AG20443 (cell line): ENCODE data around the gene NHLRC2.
"Not testable (repeated sequence)": the region's sequence is repeated elsewhere in the genome, so short reads cannot be mapped to it uniquely, and the experiment has no call there.

Experiments
- DNase-seq: peaks from one replicate; pipeline ENCODE4 v3.0.0; 2012; ENCODE audit warnings: low spot score, mixed read lengths

Gene NHLRC2

DNA sequence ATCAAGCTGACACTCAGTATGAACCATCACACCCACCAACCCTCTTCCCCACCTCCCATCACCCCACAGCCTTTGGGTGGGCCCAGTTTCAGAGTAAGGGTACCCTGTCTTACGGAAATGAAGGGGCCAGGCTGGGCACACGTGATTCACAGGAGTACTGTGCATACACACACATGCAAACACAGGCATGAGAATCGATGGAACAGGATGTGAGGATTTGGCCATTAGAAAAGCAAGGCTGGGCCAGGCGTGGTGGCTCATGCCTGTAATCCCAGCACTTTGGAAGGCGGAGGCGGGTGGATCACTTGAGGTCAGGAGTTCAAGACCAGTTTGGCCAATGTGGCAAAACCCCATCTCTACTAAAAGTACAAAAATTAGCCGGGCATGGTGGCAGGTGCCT, 88.7 kb downstream of the NHLRC2 start:
- DNase-seq: not testable (repeated sequence)

DNA sequence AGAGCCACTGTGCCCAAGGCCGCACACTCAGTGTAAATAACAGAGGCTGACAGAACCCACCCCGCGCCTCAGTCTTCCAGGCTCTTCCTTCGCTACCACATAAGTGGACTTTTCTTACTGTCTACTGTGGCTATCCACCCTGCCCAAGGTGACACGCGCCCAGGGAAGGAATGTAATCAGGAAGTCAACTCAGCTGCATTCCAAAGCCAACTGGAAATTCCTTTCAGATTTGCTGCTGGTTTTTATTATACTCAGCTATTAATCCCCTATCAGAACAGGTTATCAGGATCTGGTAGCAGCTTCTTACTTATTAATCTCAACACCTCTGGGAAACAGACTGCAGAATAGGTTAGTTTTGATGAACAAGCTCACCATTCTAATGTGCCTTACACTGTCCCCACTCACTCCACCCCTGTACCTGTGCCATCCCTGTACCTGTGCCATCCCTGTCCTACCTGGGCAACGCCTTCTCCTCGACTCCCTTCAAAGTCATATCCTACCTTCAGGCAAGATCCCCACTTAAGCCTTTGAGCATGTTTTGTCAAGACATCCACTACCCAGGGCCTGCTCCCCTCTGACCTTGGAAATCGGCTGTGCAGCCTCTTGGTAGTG, 90.7 kb downstream of the NHLRC2 start:
- DNase-seq: peak; percentile 55

DNA sequence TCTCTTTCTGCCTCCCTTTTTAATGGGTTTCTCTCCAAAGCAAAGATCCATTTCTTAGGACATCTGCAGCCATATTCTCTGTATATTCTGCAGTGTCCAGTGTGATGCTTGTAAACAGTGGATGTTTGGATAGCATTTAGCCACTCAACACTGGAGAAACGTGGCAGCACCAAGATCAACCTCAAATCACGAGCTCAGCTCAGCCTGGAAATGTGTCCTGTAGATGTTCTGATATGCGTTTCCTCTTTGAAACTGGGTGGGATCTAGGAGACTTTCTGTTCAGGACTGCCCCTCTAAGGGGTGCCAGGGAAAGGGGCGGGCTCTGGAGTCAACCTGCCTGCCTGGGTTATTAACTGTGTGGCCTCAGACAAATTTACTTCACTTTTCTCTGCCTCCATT, 91.2 kb downstream of the NHLRC2 start:
- no peak for DNase-seq

DNA sequence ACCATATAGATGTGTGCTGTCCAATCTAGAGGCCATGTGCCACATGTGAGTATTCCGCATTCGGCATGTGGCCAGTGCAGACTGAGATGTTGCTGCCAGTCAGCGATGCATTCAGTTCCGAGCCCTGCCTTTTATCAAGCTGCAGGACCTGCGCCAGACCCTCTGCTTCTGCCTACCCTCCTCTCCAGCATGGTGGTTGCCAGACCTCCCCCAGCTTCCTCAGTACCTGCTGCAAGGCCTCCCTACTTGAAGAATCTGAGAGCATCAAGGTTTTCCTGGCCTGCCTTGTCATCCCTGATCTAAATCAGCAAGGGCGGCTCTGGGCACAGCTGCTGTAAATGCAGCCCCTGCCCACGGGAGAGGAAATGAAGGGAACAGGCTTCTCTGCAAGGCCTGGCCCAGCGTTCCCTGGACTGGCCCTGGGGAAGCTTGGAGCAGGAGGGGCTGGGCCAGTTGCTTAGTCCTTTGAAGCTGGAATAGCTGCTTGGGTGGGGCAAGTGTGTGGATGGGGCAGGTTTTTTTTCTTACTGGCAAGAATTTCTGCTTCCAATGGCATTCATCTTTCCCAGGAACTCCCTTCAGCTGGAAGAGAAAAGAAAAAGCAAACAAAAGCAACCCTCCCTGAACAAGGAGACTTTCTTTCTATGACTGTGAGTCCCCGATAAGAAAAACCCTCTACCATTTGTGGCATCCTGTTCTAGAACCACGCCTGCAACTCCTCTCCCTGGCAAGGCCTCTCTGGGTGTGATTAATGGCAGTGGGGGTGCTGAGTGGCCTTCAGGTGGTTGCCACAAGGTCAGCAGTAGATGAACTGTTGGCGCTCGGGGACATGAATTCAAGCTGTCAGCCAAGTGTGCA, 93.0 kb downstream of the NHLRC2 start:
- DNase-seq: peak; percentile 23

DNA sequence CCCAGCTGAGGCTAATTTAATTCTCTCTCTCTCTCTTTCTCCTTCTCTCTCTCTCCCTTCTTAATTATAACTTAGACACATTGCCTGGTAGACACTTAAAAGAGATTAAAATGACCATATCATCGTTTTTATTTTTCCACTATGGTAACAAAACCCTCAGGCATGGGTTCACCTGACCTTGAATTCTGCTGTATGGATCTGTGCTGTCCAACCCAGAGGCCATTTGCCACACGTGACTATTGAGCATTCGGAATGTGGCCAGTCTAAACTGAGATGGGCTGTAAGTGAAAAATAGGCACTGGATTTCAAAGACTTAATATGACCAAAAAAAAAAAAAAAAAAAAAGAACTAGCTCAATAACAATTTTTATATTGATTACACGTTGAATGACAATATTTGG, 93.6 kb downstream of the NHLRC2 start:
- no peak for DNase-seq

DNA sequence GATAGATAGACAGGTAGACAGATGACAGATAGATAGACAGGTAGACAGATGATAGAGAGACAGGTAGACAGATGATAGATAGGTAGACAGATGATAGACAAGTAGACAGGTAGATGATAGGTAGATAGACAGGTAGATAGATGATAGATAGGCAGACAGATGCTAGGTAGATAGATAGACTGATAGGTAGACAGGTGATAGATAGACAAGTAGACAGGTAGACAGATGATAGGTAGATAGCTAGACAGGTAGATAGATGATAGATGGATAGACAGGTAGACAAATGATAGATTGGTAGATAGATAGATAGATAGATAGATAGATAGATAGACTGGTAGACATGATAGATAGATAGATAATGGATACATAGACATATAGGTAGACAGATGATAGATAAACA, 95.8 kb downstream of the NHLRC2 start:
- no peak for DNase-seq

DNA sequence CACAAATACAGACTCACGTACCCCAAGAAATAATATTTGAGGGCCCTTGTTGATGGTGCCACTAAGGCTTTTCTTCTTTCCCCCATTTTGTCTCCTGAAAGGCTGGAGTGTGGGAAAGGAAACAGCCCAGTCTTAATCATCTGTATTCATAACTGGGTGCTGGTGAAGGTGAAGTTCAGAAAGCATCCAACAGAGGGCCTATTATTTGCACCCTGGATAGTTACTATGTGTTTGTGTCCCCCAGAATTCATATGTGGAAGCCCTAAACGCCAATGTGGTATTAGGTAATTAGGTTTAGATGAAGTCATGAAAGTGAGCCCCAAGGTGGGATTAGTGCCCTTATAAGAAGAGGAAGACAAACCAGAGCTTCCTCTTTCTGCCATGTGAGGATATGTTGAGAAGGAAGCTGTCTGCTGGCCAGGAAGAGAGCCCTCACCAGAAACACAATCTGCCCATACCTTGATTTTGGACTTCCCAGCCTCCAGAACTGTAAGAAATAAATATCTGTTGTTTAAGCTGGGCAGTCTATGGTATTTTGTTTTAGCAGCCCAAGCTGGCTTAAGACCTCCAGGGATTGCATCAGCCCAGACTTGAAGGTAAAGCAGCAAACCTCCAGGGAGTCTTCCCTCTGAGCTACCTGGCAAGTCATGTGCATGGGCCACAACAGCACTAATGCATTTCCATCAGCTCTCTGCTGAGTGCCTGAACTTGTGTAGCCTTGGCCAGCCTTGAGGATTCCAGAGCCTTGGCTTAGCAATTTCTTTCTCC, 99.2 kb downstream of the NHLRC2 start:
- DNase-seq: no peak

DNA sequence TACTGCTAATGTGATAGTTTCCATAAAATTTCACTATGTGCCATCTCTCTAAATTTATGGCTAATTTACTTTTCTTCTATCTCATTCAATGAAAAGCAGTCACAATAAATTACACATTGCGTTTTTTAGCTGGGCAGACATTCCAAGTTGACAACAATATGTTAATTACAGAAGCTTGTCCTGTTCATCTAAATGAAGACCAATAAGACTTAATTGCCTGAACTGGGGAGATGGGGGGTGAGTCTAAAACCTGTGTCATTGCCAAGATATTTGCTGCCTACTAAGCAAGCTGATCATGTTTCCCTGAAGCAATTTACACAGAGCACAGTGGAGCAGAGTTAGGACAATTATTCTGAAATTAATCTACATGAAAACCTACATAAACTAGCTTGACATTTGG, 99.9 kb downstream of the NHLRC2 start:
- no peak for DNase-seq

DNA sequence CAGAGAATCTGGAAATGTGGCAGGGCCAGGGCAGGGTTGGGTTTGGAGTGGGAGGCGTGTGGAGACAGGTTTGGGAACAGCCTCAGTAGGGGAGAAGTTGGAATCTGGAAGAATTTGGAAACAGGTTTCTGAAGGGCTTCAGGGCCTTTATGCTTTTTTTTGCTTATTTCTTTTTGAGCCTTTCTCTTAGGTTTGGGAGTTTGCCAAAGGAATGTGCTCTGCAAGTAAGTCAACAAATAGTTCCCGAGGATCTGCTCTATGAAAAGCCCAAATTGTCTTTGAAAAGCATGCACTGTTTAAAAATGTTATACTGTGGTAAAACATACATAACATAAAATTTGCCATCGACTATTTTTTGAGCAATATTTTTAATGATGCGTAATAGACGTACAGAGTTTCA, 102.6 kb downstream of the NHLRC2 start:
- peak; percentile 27 for DNase-seq

DNA sequence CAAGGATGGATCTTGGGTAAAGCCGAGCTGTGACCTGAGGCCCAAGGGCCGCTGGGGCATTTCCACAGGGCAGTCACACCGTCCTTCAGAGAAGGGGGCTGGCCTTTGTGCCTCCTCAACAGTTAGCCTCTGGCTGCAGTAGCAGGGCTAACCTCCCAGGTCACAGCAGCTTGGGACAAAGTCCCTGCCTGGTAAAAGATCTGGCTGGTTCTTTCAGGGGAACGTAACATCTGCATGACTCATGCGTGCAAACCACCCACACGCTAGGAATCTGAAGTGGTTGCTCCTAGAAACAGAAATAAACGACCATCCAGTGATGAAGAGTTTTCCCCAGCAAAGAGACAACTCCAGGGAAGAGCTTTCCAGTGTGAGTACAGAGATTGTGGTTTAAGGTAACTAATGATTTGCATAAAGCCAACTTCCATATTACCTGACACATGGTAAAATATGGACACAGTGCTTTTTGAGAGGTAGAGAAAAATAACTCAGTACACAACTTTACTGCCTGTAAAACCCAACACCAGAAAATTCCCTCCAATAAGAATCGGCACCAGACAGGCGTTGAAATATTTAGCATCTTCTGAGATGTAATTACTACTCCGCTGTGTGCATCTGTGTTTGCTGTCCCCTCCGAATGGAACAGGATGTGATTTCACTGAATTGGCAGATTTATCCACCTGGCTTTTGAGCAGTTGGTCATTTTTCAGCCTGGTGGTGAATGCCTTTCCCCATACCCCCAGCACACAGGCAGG, 104.3 kb downstream of the NHLRC2 start:
- peak; percentile 93 for DNase-seq

DNA sequence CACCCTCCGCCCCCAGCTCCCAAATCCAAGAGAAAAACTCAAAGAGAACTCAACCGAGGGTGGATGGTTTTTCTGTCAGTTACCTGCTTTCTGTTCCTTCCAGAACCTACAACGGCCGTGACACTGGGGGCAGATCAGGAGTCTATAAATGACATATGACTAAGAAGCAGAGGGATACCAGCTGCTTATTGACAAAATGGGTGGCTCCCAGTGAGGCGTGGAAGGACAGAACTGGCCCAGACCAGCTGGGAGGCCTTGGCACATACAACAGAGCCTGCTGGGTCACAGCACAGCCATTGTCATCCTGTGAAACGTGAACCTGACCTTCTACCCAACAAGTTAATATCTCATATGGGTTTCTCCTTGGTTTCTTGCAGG, 104.9 kb downstream of the NHLRC2 start:
- DNase-seq: no peak

DNA sequence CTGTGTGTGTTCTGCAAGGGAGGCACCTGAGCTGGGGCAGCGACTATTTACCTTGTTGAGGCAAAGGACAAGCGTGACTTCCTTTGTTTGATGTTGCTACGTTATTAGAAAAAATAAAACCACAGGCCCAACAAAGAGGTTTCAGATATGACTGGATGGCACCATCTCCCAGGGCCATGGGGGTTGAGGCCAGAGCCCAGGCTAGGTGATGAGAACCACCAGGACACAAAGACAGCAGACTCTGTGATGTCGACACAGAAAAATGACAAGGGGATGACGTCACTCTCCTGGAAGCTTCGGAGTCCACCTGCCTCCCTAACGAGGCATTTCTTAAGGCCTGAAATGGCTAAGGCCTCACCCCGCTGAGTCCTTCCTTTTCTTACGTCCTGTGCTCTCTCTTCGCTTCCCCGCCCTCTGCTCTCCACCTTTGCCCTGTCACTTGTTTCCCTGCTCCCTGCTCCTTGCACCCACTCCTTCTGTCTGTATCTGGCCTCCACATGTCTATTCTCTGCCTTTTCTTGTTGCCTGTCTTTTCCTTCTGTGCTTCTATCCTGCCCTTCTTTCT, 106.2 kb downstream of the NHLRC2 start:
- no peak for DNase-seq

DNA sequence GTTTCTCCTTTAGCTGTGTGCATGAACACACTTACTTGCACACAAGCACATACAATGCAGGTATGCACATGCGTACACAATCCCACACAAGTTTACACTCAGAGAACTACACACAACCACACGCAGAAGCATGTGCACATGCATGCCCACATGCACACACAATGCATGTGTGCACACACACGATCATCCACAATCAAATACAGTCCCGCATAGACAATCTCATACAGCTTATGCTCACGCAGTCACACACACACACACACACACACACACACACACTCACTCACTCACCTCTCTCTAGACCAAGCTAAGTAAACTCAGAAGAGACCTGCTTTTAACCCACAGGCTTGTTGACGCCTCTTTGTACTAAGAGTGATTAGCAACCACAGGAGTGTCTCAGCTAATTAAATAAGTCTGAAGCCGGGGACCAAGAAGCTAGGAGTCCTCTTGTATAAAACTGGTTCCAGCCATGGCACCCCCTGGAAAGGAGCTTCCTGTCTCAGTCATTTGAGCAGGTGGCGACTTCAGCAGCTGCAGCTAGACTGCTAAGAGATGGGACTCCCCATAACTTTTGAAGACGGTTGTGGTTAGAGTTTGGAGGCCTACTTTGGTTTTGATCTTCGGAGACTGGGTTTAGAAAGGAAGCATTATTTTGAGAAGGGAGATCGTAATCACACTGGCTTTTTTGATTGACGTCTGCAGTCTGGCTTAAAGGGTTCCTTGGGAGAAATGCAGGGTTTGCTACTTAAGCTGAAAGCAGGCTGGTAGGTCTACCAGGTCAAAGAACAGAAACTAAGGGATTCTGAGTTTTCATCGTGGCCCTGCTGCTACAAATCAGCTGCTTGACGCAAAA, 106.9 kb downstream of the NHLRC2 start:
- DNase-seq: no peak

DNA sequence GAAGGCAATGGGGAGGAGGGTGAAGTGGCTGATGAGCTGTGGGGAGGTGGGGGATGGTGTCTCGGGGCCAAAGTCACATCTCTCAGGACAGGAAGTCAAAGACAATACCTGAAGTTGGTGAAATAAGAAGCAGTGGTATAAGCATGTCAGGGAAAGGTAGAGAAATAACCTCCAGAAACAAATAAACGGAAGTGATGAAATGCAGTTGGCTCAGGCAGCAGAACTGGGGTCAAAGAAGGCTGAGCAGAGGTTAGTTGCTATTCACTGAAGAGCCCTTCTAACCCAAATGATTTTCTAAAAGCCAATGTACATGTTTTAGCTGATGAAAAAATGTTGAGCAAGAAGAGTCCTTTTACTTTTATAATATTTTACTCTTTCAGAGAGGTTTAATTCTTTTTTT, 110.6 kb downstream of the NHLRC2 start:
- DNase-seq: no peak

DNA sequence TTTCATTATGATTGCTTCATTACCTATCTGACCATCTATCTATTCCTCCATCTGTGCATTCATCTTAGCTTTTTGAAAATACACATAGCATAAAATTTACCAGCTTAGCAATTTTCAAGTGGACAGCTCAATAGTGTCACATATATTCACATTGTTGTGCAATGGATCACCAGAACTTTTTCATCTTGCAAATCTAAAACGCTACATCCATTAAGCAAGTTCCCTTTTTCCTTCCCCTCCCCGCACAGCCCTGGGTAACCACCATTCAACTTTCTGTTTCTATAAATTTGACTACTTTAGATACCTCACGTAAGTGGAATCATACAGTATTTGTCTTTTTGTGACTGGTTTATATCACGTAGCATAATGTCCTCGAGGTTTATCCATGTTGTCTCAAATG, 111.2 kb downstream of the NHLRC2 start:
- DNase-seq: no peak
